H1 (cell line): ENCODE data around the gene SLC38A1. TPM values are rescaled to one million over a fixed set of nuclear protein-coding genes. Genes with fewer than 3 reads are reported as not detected.

Experiments
- CTCF ChIA-PET: fragments of 300-600 bp; sonication (Branson Sonifier 250); formaldehyde crosslinking; loops from one replicate; lab custom pipeline; 2021; ENCODE audit not compliant: partially characterized antibody; lab: Charles Lee
- POLR2A ChIA-PET: fragments of 300-600 bp; sonication (Branson Sonifier 250); formaldehyde crosslinking; loops from one replicate; lab custom pipeline; 2021; ENCODE audit warnings: inconsistent platforms; ENCODE audit not compliant: partially characterized antibody; lab: Charles Lee
- DNase-seq, 2 experiments: peaks; one replicate each; pipeline versions ENCODE4 v3.0.0 to v3.0.0-alpha.2; 2010 to 2022; ENCODE audit warnings: low spot score in 2 of 2, low read depth in 1 of 2, mixed read lengths in 1 of 2
- FAIRE-seq: peaks from 2 replicates; lab custom pipeline; 2011; peaks lifted over from hg19 to GRCh38; lab: Jason Lieb, UNC
- H2AFZ ChIP-seq: 2 replicates; pipeline ENCODE4 v1.8.1; 2012; ENCODE audit warnings: low read length, inconsistent platforms
- H2AK5ac ChIP-seq: 2 replicates; pipeline ENCODE4 v1.6.1; 2013; ENCODE audit warnings: low read depth, low read length
- H2BK120ac ChIP-seq: replicated peaks from 2 replicates; pipeline ENCODE3; 2013; ENCODE audit warnings: low read depth, low read length, inconsistent platforms
- H2BK12ac ChIP-seq: 2 replicates; pipeline ENCODE4 v1.6.1; 2013; ENCODE audit warnings: low read depth, low read length
- H2BK15ac ChIP-seq: 2 replicates; pipeline ENCODE4 v1.6.1; 2013; ENCODE audit warnings: low read length
- H2BK20ac ChIP-seq: 2 replicates; pipeline ENCODE4 v1.6.1; 2013; ENCODE audit warnings: low read length
- H2BK5ac ChIP-seq: 2 replicates; pipeline ENCODE4 v1.6.1; 2013; ENCODE audit warnings: low read depth, low read length
- H3K14ac ChIP-seq: 2 replicates; pipeline ENCODE4 v1.6.1; 2013; ENCODE audit warnings: inconsistent platforms; ENCODE audit not compliant: insufficient read length
- H3K18ac ChIP-seq: 2 replicates; pipeline ENCODE4 v1.6.1; 2013; ENCODE audit warnings: low read length; ENCODE audit errors: extremely low read depth
- H3K23ac ChIP-seq: 2 replicates; pipeline ENCODE4 v1.6.1; 2013; ENCODE audit warnings: inconsistent platforms; ENCODE audit not compliant: insufficient read length
- H3K23me2 ChIP-seq: 2 replicates; pipeline ENCODE4 v1.6.1; 2013; ENCODE audit warnings: low read depth, low read length
- H3K27ac ChIP-seq: 2 replicates; pipeline ENCODE4 v1.6.1; 2011; ENCODE audit warnings: low read depth, low read length, inconsistent platforms
- H3K27me3 ChIP-seq, 4 experiments: replicated peaks in 1 of 4; 1 replicate in 1 of 4; 2 replicates in 3 of 4; pipeline versions ENCODE4 v1.6.1 to v1.8.1; 2011 to 2013; ENCODE audit warnings: low read length in 3 of 4, mild to moderate bottlenecking in 3 of 4, inconsistent platforms in 2 of 4, mixed read lengths in 2 of 4, moderate library complexity in 1 of 4; ENCODE audit not compliant: control insufficient read depth in 3 of 4, insufficient read depth in 3 of 4; ENCODE audit errors: extremely low read depth in 1 of 4
- H3K36me3 ChIP-seq, 4 experiments: 2 replicates each; pipeline versions ENCODE4 v1.6.1 to v1.8.1; 2011 to 2013; ENCODE audit warnings: mild to moderate bottlenecking in 4 of 4, low read length in 3 of 4, moderate library complexity in 2 of 4, control low read depth in 1 of 4, inconsistent platforms in 1 of 4; ENCODE audit not compliant: insufficient read depth in 4 of 4, control insufficient read depth in 2 of 4
- H3K4ac ChIP-seq: replicated peaks from 2 replicates; pipeline ENCODE3; 2013; ENCODE audit warnings: low read length, low read depth, mixed read lengths, inconsistent platforms; ENCODE audit not compliant: insufficient read length
- H3K4me1 ChIP-seq, 4 experiments: replicated peaks in 1 of 4; 1 replicate in 1 of 4; 2 replicates in 3 of 4; pipeline versions ENCODE4 v1.6.1 to v1.8.1; 2011 to 2013; ENCODE audit warnings: low read length in 3 of 4, inconsistent platforms in 2 of 4, mixed read lengths in 1 of 4; ENCODE audit not compliant: insufficient read depth in 4 of 4, control insufficient read depth in 3 of 4
- H3K4me2 ChIP-seq, 2 experiments: 2 replicates each; pipeline versions ENCODE4 v1.6.1 to v1.8.1; 2011 to 2013; ENCODE audit warnings: low read depth in 2 of 2, low read length in 2 of 2, control low read depth in 1 of 2, inconsistent platforms in 1 of 2, mild to moderate bottlenecking in 1 of 2; ENCODE audit not compliant: insufficient read depth in 1 of 2
- H3K4me3 ChIP-seq, 4 experiments: fragments of 200-600, 300-600 bp in 1 of 4; sonication (generic), shearing (Covaris generic), sonication (Bioruptor Twin) in 1 of 4; 2 replicates each; pipeline versions ENCODE4 v1.5.1 to v1.8.1; 2011 to 2016; ENCODE audit warnings: low read length in 4 of 4, low read depth in 3 of 4, control low read depth in 2 of 4, inconsistent platforms in 2 of 4, mild to moderate bottlenecking in 2 of 4, mixed read lengths in 1 of 4, moderate library complexity in 1 of 4; ENCODE audit not compliant: insufficient read depth in 2 of 4; ENCODE audit errors: extremely low read depth in 1 of 4
- H3K56ac ChIP-seq: replicated peaks from 2 replicates; pipeline ENCODE3; 2013; ENCODE audit warnings: low read depth, mild to moderate bottlenecking, mixed read lengths, low read length, inconsistent platforms; ENCODE audit not compliant: insufficient read length
- H3K79me1 ChIP-seq: 2 replicates; pipeline ENCODE4 v1.6.1; 2013; ENCODE audit warnings: low read depth, low read length, control low read depth
- H3K79me2 ChIP-seq, 2 experiments: 2 replicates each; pipeline versions ENCODE4 v1.6.1 to v1.8.1; 2012 to 2013; ENCODE audit warnings: low read length in 2 of 2, mild to moderate bottlenecking in 2 of 2, inconsistent platforms in 1 of 2; ENCODE audit not compliant: insufficient read depth in 2 of 2, control insufficient read depth in 1 of 2
- H3K9ac ChIP-seq, 4 experiments: replicated peaks in 1 of 4; 1 replicate in 1 of 4; 2 replicates in 3 of 4; pipeline versions ENCODE4 v1.6.1 to v1.8.1; 2011 to 2013; ENCODE audit warnings: low read depth in 3 of 4, low read length in 3 of 4, control low read depth in 2 of 4, mild to moderate bottlenecking in 2 of 4, moderate library complexity in 2 of 4, inconsistent platforms in 1 of 4; ENCODE audit errors: extremely low read depth in 1 of 4
- H3K9me3 ChIP-seq, 2 experiments: 2 replicates each; pipeline versions ENCODE4 v1.6.1 to v1.8.1; 2012 to 2013; ENCODE audit warnings: mild to moderate bottlenecking in 2 of 2, moderate library complexity in 2 of 2, control low read depth in 1 of 2, inconsistent platforms in 1 of 2, low read depth in 1 of 2, low read length in 1 of 2, mixed read lengths in 1 of 2; ENCODE audit not compliant: insufficient read depth in 2 of 2
- H4K20me1 ChIP-seq, 2 experiments: replicated peaks in 1 of 2; 2 replicates each; pipeline versions ENCODE3 to v1.8.1; 2011 to 2013; ENCODE audit warnings: inconsistent platforms in 2 of 2, low read length in 2 of 2, mild to moderate bottlenecking in 1 of 2; ENCODE audit not compliant: insufficient read depth in 2 of 2, control insufficient read depth in 1 of 2
- H4K5ac ChIP-seq: 2 replicates; pipeline ENCODE4 v1.6.1; 2013; ENCODE audit warnings: low read length, low read depth, mixed read lengths, inconsistent platforms; ENCODE audit not compliant: insufficient read length
- H4K8ac ChIP-seq: 2 replicates; pipeline ENCODE4 v1.8.0; 2013; ENCODE audit warnings: mild to moderate bottlenecking, moderate library complexity, low read length, inconsistent platforms; ENCODE audit not compliant: insufficient read depth; ENCODE audit errors: extremely low read depth
- H4K91ac ChIP-seq: replicated peaks from 2 replicates; pipeline ENCODE3; 2013; ENCODE audit warnings: low read length, mixed read lengths, inconsistent platforms; ENCODE audit not compliant: insufficient read length
- BCL11A ChIP-seq, 2 experiments: IDR thresholded peaks; one replicate each; pipeline ENCODE4 v1.6.1; 2011; ENCODE audit warnings: low read depth in 2 of 2, low read length in 2 of 2, mild to moderate bottlenecking in 2 of 2
- NANOG ChIP-seq: IDR thresholded peaks from 2 replicates; pipeline ENCODE4 v1.6.1; 2011; ENCODE audit warnings: low read length, low read depth, mild to moderate bottlenecking, inconsistent platforms; ENCODE audit not compliant: insufficient read depth, poor library complexity, severe bottlenecking
- POLR2A ChIP-seq, 2 experiments: IDR thresholded peaks; 1 replicate in 1 of 2; 2 replicates in 1 of 2; pipeline ENCODE4 v1.6.1; 2011; ENCODE audit warnings: low read depth in 2 of 2, low read length in 2 of 2, mild to moderate bottlenecking in 2 of 2; ENCODE audit errors: control extremely low read depth in 1 of 2
- RNF2 ChIP-seq: fragments of 200-900, 300-1000 bp; sonication (generic); IDR thresholded peaks from 2 replicates; pipeline ENCODE4 v1.7.1; 2016; ENCODE audit warnings: borderline replicate concordance, low read depth, mild to moderate bottlenecking, antibody characterized with exemption, low read length; ENCODE audit not compliant: poor library complexity, severe bottlenecking; ENCODE audit errors: missing control alignments
- SIN3A ChIP-seq, 2 experiments: IDR thresholded peaks in 1 of 2; conservative IDR thresholded peaks in 1 of 2; 2 replicates each; pipeline ENCODE4 v1.6.1; 2011 to 2012; ENCODE audit warnings: low read length in 2 of 2, improper control_type of control experiment in 1 of 2, low read depth in 1 of 2, mild to moderate bottlenecking in 1 of 2
- SP2 ChIP-seq: IDR thresholded peaks from 2 replicates; pipeline ENCODE4 v1.6.1; 2012; ENCODE audit warnings: mild to moderate bottlenecking, low read length, inconsistent platforms
- WGBS, 2 experiments: shearing (Covaris generic) in 1 of 2; methylation state at CpG; one replicate each; pipeline versions ENCODE4 v1.1.6 to v1.1.7; 2013 to 2015; ENCODE audit warnings: low lambda C conversion rate in 2 of 2, mixed read lengths in 2 of 2, inconsistent platforms in 1 of 2, low coverage in 1 of 2, missing lambda C conversion rate in 1 of 2; ENCODE audit not compliant: insufficient replicate concordance in 2 of 2, insufficient coverage in 1 of 2, insufficient read length in 1 of 2; ENCODE audit errors: extremely low coverage in 1 of 2, missing lambda C conversion rate in 1 of 2; 5-methylcytosine and 5-hydroxymethylcytosine counted together
- polyA plus RNA-seq, 7 experiments: library from polyadenylated mRNA; depleted of rRNA in 3 of 7; stranded (reverse) in 5 of 7; unstranded in 2 of 7; fragments of >200 nt in 5 of 7; fragments of 200-250 nt in 2 of 7; gene quantifications; 1 replicate in 5 of 7; 2 replicates in 1 of 7; 4 replicates in 1 of 7; pipeline versions ENCODE4 v1.2.1 to v1.2.3, GENCODE V29; 2011 to 2013; ENCODE audit warnings: missing spikeins in 2 of 7, mixed read lengths in 2 of 7
- total RNA-seq: library from RNA; stranded (reverse); fragmentation: NEBNext Ultra II Directional; extraction: Animal tissue kit (Norgen Biotek cat#: 25700); gene quantifications from 2 replicates; pipeline ENCODE4 v1.2.1, GENCODE V29; 2021
- TF ChIP-seq, protein P1 (sequence below): IDR thresholded peaks from 2 replicates; pipeline ENCODE4 v1.6.1; 2012; ENCODE audit warnings: inconsistent platforms

Gene SLC38A1
- total and polyA plus RNA-seq, 2 of the 8 experiments (the other 6 are each of a cell fraction or from before 2014, with no cell fraction given), result 83.4 to 242 TPM

DNA sequence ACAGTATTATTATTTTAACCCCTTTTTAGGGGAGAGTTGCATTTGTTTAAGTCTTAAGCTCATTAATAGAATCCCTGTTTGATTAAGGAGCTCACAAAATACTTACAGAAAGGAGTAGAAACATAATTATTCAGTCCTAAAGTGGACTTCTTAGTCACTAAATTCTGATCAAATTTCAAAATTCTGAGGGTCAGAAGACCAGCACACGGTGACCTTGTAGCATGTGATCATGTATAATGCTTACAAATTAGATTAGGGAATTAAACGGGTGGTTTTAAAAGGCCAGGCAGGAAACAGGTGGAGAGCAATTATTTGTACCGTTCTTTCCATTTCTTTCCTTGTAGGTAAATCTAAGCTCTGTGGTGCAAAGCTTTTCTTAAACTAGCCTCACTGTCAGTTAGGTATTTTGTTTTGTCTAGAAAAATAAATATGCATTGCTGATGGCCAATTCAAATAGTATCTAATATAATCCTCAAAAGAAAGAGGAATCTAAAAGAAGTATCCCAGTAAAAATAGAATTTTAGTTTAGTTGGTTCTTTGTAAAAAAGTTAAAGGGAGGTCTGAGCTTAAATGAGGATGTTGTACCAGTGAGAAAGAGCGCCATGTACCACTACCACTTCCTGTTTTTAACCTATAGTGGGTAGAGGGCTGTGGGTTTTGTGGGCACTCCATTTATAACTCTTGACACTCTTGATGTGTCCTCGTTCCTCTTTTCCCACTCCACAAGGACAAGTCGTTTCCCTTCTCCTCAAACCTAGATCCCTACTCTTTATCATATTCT, 51.1 kb downstream of the SLC38A1 start:
- CTCF ChIA-PET, result interaction anchor here (0.9 kb wide), 1 partner anchor 86 kb away, joined by 3 read pairs; no protein-coding TSS in a partner anchor
- H4K91ac ChIP-seq, result no peak overlapping the region
- H3K14ac ChIP-seq, result no peak overlapping the region
- no peaks in the 10 kb centered on the region for H3K23me2 ChIP-seq
- DNase-seq, result no peak
- TF ChIP-seq POLR2A (IDR thresholded peaks at IDR 0.05; ENCODE audit: control extremely low read depth in 1 of 2, low read depth in 2 of 2, low read length in 2 of 2), result no peak
- TF ChIP-seq NANOG, result no peak
- TF ChIP-seq SIN3A (conservative IDR thresholded peaks at IDR 0.05 in 1 of 2, IDR thresholded peaks at IDR 0.05 in 1 of 2; ENCODE audit: low read depth in 1 of 2, low read length in 2 of 2), result no peak
- no peak for TF ChIP-seq BCL11A (IDR thresholded peaks at IDR 0.05; ENCODE audit: low read depth in 2 of 2, low read length in 2 of 2)
- no peak for TF ChIP-seq RNF2
- TF ChIP-seq, protein P1, sequence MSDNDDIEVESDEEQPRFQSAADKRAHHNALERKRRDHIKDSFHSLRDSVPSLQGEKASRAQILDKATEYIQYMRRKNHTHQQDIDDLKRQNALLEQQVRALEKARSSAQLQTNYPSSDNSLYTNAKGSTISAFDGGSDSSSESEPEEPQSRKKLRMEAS, result no peak
- no peak for TF ChIP-seq SP2
- H3K4me2 ChIP-seq, result no peak overlapping the region
- H3K27ac ChIP-seq, result no peak overlapping the region
- H3K79me2 ChIP-seq, result peaks cover 0 to 90% of the 10 kb centered on the region in 2 experiments; a peak in 2 of 4 replicates
- no peak overlapping the region for H2BK15ac ChIP-seq
- H2AFZ ChIP-seq, result no peak overlapping the region
- no peak overlapping the region for H3K4me3 ChIP-seq
- H2AK5ac ChIP-seq, result no peak overlapping the region
- peaks cover 11 to 12% of the 10 kb centered on the region in 2 experiments for H4K20me1 ChIP-seq
- peaks cover 5% of the 10 kb centered on the region; the same call in 1 of the 2 replicates for H3K79me1 ChIP-seq
- no peak overlapping the region for H2BK120ac ChIP-seq
- H3K27me3 ChIP-seq, result no peaks in the 10 kb centered on the region
- H3K9me3 ChIP-seq, result no peaks in the 10 kb centered on the region
- H4K8ac ChIP-seq, result no peak overlapping the region
- H3K9ac ChIP-seq, result no peak overlapping the region
- H3K56ac ChIP-seq, result no peak overlapping the region
- H3K23ac ChIP-seq, result no peak overlapping the region
- POLR2A ChIA-PET, result interaction anchor here (0.7 to 3.2 kb wide), 9 partner anchors 7 to 51 kb away, joined by 3 to 13 read pairs (median 5); partner anchors contain the start of gene SLC38A1
- H3K4ac ChIP-seq, result no peak overlapping the region
- H4K5ac ChIP-seq, result no peak overlapping the region
- H2BK12ac ChIP-seq, result no peak overlapping the region
- H3K18ac ChIP-seq, result no peak overlapping the region
- H3K4me1 ChIP-seq, result peaks cover 0 to 22% (median 7%) of the 10 kb centered on the region in 4 experiments; a peak in 4 of 7 replicates
- peaks cover 0 to 67% (median 25%) of the 10 kb centered on the region in 4 experiments; a peak in 6 of 8 replicates for H3K36me3 ChIP-seq
- H2BK5ac ChIP-seq, result no peak overlapping the region
- 84% methylated on average over 6 of the region's 6 CpGs; no CpG with 5 or more reads in 1 of the 2 experiments for WGBS, 2 experiments
- no peak overlapping the region for H2BK20ac ChIP-seq
- FAIRE-seq, result no peak
